SK-N-SH treated with all-trans-retinoic acid at 6 μM for 48 hours (cell line): ENCODE measurements around the gene PTBP3.

Experiments
- ARNTL ChIP-seq: fragments of 450-650 bp; formaldehyde crosslinking; IDR thresholded peaks from 2 replicates; pipeline ENCODE4 v1.5.0; 2020; ENCODE audit warnings: low read depth, mild to moderate bottlenecking, moderate library complexity, borderline replicate concordance
- TCF4 ChIP-seq: fragments of 250-450 bp; sonication (Bioruptor Pico); IDR thresholded peaks from 2 replicates; pipeline ENCODE4 v1.8.0; 2021; ENCODE audit warnings: mild to moderate bottlenecking, moderate library complexity, borderline replicate concordance
- ZFP3 ChIP-seq: fragments of 250-450 bp; sonication (Bioruptor Pico); IDR thresholded peaks from 2 replicates; pipeline ENCODE4 v1.5.0; 2020; ENCODE audit warnings: mild to moderate bottlenecking, moderate library complexity
- ZNF8 ChIP-seq: fragments of 450-650 bp; formaldehyde crosslinking; IDR thresholded peaks from 2 replicates; pipeline ENCODE4 v1.5.0; 2020; ENCODE audit warnings: mild to moderate bottlenecking, moderate library complexity
- TF ChIP-seq, protein P1 (sequence below): fragments of 250-450 bp; sonication (Bioruptor Pico); IDR thresholded peaks from 2 replicates; pipeline ENCODE4 v1.8.0; 2021; ENCODE audit warnings: low read depth, mild to moderate bottlenecking, moderate library complexity, borderline replicate concordance

DNA sequence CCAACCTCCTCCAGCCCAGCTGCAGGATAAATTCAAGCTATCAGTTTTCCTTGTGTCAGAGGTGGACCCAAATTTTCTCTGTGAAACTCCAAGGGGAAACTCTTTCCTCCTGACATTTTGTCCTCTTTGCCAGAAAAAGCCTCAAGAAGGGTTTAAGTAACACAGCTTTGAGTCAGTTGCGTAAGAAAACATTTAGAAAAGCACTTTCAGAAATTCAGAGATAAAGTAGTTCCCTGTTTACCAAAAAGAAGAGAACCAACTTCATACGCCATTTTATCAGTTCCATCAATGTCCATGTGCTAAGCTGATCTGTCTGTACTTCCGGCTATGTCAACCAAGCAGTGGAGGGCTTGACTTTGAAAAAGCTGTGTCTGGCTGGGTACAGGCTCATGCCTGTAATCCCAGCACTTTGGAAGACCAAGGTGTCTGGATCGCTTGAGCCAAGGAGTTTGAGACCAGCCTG, 138.4 kb downstream of the PTBP3 start:
- TF ChIP-seq, protein P1, sequence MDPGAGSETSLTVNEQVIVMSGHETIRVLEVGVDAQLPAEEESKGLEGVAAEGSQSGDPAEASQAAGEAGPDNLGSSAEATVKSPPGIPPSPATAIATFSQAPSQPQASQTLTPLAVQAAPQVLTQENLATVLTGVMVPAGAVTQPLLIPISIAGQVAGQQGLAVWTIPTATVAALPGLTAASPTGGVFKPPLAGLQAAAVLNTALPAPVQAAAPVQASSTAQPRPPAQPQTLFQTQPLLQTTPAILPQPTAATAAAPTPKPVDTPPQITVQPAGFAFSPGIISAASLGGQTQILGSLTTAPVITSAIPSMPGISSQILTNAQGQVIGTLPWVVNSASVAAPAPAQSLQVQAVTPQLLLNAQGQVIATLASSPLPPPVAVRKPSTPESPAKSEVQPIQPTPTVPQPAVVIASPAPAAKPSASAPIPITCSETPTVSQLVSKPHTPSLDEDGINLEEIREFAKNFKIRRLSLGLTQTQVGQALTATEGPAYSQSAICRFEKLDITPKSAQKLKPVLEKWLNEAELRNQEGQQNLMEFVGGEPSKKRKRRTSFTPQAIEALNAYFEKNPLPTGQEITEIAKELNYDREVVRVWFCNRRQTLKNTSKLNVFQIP (CRISPR knock-in tag): no peak
- no peak for TF ChIP-seq TCF4
- TF ChIP-seq ZNF8 (CRISPR knock-in tag): no peak
- TF ChIP-seq ARNTL (CRISPR knock-in tag): no peak
- TF ChIP-seq ZFP3: no peak
